ENCODE data around the gene PRELID3B. TPM values are rescaled to one million over a fixed set of nuclear protein-coding genes. Genes with fewer than 3 reads are reported as not detected.

The PRELID3B gene
- total RNA-seq, 1 experiment from 2014 or later = 83.4 TPM

DNA sequence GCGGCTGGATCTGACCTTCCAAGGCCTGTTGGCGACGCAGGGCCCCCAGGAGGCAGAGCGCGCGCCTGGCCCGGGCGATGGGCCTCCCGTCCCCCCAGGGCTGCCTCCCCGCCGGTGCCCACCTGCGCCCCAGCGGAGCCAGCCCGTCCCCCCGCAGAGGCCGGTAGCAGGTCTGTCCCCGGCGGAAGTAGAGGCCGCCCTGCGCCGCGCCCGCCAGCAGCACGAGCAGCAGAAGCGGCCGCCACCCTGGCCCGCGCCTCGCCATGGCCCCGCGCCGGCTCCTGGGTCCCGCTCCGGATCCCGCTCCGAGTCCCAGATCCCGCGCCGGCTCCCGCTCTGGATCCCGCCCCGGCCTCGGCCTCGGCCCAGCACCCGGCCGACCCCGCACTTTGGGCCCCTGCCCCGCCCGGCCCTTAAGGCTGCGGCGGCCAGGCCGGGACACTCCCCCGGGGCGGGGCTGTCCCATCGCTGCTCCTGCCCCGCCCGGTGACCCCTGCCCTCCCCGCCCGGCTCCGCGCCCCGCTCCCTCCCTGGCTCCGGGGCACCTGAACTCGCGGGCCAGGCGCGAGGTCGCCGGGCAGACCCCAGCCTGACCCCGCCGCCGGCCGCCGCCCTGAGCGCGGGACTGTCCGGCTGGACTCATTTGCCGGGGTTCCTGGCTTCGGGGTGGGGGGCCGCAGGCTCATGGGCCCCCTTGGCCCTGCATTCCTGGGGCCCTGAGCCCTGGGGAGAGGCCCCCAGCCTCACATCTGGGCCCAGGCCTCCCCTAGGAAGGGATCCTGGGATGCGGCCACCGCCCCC lies 35.5 kb downstream of the PRELID3B start, which contains the start of gene CTSZ:
TSS of gene CTSZ (minus strand) at position 391 of the 801 bp plus-strand sequence. CDS start at position 265, 126 bp downstream.
- POLR2A ChIA-PET (ENCODE audit: low non-redundant PET) = no interaction called here
- intact Hi-C loops (cut with micrococcal nuclease; ENCODE audit: unreplicated experiment) = no loop called here
- Histone ChIP-seq H3K27me3 (replicated peaks; ENCODE audit: insufficient read depth, low read depth, low read length, poor library complexity) (no peaks in the 10 kb centered on the region), H3K36me3 (ENCODE audit: insufficient read depth, low read length, poor library complexity, severe bottlenecking) (no peaks in the 10 kb centered on the region), H3K4me1 (ENCODE audit: insufficient read depth, low read length, poor library complexity, severe bottlenecking) (peaks cover 8% of the 10 kb centered on the region), H3K4me3 (ENCODE audit: low read depth, low read length, poor library complexity, severe bottlenecking) (peak within 1 kb of the TSS; percentile 25), H3K9me3 (ENCODE audit: low read depth, low read length, poor library complexity, severe bottlenecking) (no peaks in the 10 kb centered on the region), H3K27ac (ENCODE audit: low read depth, low read length, poor library complexity, severe bottlenecking) (no peak within 1 kb of the TSS)
- CTCF ChIA-PET = no interaction called here
- no TSS peak for BruUV-seq (replicated peaks)
- TF ChIP-seq EZH2 (IDR thresholded peaks at IDR 0.05; ENCODE audit: borderline replicate concordance, low read depth, low read length, poor library complexity, severe bottlenecking) = no peak
- no peak for DNase-seq (ENCODE audit: low spot score)

DNA sequence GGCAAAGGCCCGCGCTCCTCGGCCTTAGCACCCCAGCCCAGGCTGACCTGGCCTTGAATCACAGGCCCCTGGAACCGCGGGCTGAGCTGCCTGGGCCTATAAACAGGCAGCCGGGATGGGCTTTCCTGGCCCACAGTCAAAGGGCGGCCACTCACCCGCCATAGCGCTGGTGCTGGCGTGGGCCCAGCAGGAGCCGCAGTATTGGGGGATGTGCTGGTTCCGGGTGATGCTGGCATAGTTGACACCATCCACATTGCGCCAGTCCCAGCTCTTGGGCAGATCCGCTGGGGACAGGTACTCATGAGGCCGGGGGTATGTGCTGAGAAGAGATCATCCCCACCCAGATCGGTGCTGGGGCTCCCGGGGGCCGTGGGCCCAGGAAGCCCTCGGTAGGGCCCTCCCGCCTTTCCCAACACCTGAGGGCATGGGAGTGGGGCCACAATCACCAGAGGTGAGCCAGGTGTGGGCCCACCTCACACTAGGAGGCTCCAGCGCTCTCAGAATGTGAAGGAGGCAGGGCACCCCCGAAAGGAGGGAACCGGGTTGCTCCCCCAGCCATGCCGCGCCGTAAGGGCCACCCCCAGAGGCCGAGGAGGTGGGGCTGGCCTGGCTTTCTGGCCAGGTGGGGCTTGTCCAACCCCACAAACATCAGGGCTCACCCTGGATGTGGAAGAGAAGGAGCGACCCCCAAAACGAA lies 36.3 kb downstream of the PRELID3B start:
- CTCF ChIA-PET = no interaction called here
- no peak for TF ChIP-seq EZH2 (IDR thresholded peaks at IDR 0.05; ENCODE audit: borderline replicate concordance, low read depth, low read length, poor library complexity, severe bottlenecking)
- TF ChIP-seq, protein P1, sequence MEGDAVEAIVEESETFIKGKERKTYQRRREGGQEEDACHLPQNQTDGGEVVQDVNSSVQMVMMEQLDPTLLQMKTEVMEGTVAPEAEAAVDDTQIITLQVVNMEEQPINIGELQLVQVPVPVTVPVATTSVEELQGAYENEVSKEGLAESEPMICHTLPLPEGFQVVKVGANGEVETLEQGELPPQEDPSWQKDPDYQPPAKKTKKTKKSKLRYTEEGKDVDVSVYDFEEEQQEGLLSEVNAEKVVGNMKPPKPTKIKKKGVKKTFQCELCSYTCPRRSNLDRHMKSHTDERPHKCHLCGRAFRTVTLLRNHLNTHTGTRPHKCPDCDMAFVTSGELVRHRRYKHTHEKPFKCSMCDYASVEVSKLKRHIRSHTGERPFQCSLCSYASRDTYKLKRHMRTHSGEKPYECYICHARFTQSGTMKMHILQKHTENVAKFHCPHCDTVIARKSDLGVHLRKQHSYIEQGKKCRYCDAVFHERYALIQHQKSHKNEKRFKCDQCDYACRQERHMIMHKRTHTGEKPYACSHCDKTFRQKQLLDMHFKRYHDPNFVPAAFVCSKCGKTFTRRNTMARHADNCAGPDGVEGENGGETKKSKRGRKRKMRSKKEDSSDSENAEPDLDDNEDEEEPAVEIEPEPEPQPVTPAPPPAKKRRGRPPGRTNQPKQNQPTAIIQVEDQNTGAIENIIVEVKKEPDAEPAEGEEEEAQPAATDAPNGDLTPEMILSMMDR (conservative IDR thresholded peaks at IDR 0.05; ENCODE audit: low read depth, low read length) = no peak
- Histone ChIP-seq H3K36me3 (ENCODE audit: insufficient read depth, low read length, poor library complexity, severe bottlenecking) (no peaks in the 10 kb centered on the region), H3K27me3 (replicated peaks; ENCODE audit: insufficient read depth, low read depth, low read length, poor library complexity) (no peaks in the 10 kb centered on the region), H3K27ac (ENCODE audit: low read depth, low read length, poor library complexity, severe bottlenecking) (no peak overlapping the region), H3K4me3 (ENCODE audit: low read depth, low read length, poor library complexity, severe bottlenecking) (peak overlapping the region; percentile 25), H3K9me3 (ENCODE audit: low read depth, low read length, poor library complexity, severe bottlenecking) (no peaks in the 10 kb centered on the region), H3K4me1 (ENCODE audit: insufficient read depth, low read length, poor library complexity, severe bottlenecking) (peaks cover 8% of the 10 kb centered on the region)
- intact Hi-C loops (cut with micrococcal nuclease; ENCODE audit: unreplicated experiment) = no loop called here
- POLR2A ChIA-PET (ENCODE audit: low non-redundant PET) = no interaction called here
- no TSS peak for BruUV-seq (replicated peaks)
- DNase-seq (ENCODE audit: low spot score) = no peak

DNA sequence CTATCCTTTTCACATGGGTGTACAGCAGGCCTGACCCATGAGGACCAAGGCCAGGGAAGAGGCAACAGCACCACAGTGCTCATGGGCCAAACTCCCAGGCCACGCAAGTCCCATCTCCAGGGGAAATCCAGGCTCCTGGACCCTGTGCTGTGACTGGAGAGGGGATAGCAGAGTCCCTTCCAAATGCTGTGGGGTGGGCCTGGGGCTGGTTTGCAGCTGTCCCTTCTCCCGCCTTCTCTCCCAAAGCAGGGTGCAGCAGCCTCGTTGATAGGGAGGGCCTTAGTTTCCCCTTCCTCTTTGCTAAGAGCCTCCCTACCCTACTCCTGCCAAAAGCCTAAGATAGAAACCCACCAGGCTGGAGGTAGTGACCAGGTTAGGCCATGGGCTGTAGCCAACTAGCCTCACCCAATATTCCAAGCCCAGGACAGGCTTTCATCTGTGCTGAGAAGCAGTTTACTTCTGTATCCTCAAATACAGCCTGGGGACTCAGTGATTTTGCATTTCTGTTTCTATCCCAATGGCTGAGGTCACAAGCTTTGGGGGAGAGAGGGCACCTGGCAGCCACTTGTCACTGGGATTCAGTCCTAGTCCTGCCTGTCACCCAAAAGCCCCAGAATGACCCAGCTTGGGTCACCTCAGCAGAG lies 36.9 kb downstream of the PRELID3B start:
- no peak for DNase-seq (ENCODE audit: low spot score)
- no peaks in the 10 kb centered on the region for H3K27me3 ChIP-seq (replicated peaks; ENCODE audit: insufficient read depth, low read depth, low read length, poor library complexity)
- H3K36me3 ChIP-seq (ENCODE audit: insufficient read depth, low read length, poor library complexity, severe bottlenecking) = no peaks in the 10 kb centered on the region
- CTCF ChIA-PET = no interaction called here
- H3K9me3 ChIP-seq (ENCODE audit: low read depth, low read length, poor library complexity, severe bottlenecking) = no peaks in the 10 kb centered on the region
- TF ChIP-seq EZH2 (IDR thresholded peaks at IDR 0.05; ENCODE audit: borderline replicate concordance, low read depth, low read length, poor library complexity, severe bottlenecking) = no peak
- TF ChIP-seq, protein P1 (conservative IDR thresholded peaks at IDR 0.05; ENCODE audit: low read depth, low read length) = no peak
- H3K4me1 ChIP-seq (ENCODE audit: insufficient read depth, low read length, poor library complexity, severe bottlenecking) = peaks cover 8% of the 10 kb centered on the region
- H3K4me3 ChIP-seq (ENCODE audit: low read depth, low read length, poor library complexity, severe bottlenecking) = no peak overlapping the region
- BruUV-seq (replicated peaks) = no TSS peak
- no peak overlapping the region for H3K27ac ChIP-seq (ENCODE audit: low read depth, low read length, poor library complexity, severe bottlenecking)
- intact Hi-C loops (cut with micrococcal nuclease; ENCODE audit: unreplicated experiment) = no loop called here
- POLR2A ChIA-PET (ENCODE audit: low non-redundant PET) = no interaction called here
